NCI-H345 treated with DMSO at 0.1 percent for 48 hours (cell line): ENCODE measurements around the gene HSPA1A.

Experiments
- DNase-seq: peaks from one replicate; lab custom pipeline; 2025; ENCODE audit not compliant: unreplicated experiment; lab: John Stamatoyannopoulos, UW

The HSPA1A gene

GRCh38 chr6:31815025-31815838 is at the start of gene HSPA1A, which contains the start of gene HSPA1L:
TSS of gene HSPA1A (plus strand) at chr6:31815543. CDS start at chr6:31815757, 214 bp downstream.
TSS of gene HSPA1L (minus strand) at chr6:31815283. CDS start at chr6:31811972, 3,311 bp downstream.
- DNase-seq: peak; percentile 95

GRCh38 chr6:31765559-31765909 is 49.8 kb upstream of the HSPA1A start:
- DNase-seq: no peak

GRCh38 chr6:31765910-31766794 is 49.2 kb upstream of the HSPA1A start:
- DNase-seq: no peak

GRCh38 chr6:31767096-31767645 is 48.2 kb upstream of the HSPA1A start:
- no peak for DNase-seq

- no peak for DNase-seq
Observed at GRCh38 chr6:31768363-31769257, 46.7 kb upstream of the HSPA1A start.

- peak; percentile 8 for DNase-seq
Observed at GRCh38 chr6:31769684-31770371, 45.5 kb upstream of the HSPA1A start.

- DNase-seq: no peak
Observed at GRCh38 chr6:31770860-31771259, 44.5 kb upstream of the HSPA1A start.

- no peak for DNase-seq
Observed at GRCh38 chr6:31771992-31772358, 43.4 kb upstream of the HSPA1A start.

GRCh38 chr6:31775184-31775583 is 40.2 kb upstream of the HSPA1A start:
- DNase-seq: no peak

- DNase-seq: no peak
Observed at GRCh38 chr6:31775633-31776484, 39.5 kb upstream of the HSPA1A start.

GRCh38 chr6:31776485-31776988 is 38.8 kb upstream of the HSPA1A start:
- DNase-seq: no peak

- no peak for DNase-seq
Observed at GRCh38 chr6:31776989-31777666, 38.2 kb upstream of the HSPA1A start, which contains the start of gene VWA7. TSS of gene VWA7 (minus strand) at chr6:31777328. CDS start at chr6:31776779, 549 bp downstream.

GRCh38 chr6:31777667-31778050 is 37.7 kb upstream of the HSPA1A start:
- no peak for DNase-seq

- no peak for DNase-seq
Observed at GRCh38 chr6:31778193-31778592, 37.1 kb upstream of the HSPA1A start.

GRCh38 chr6:31778999-31779885 is 36.1 kb upstream of the HSPA1A start:
- DNase-seq: no peak

- no peak for DNase-seq
Observed at GRCh38 chr6:31779908-31780307, 35.4 kb upstream of the HSPA1A start.

- DNase-seq: no peak
Observed at GRCh38 chr6:31780507-31781243, 34.7 kb upstream of the HSPA1A start.
